GM18861 (cell line): ENCODE data around the gene SULT6B1.
"Not testable (repeated sequence)": the region's sequence is repeated elsewhere in the genome, so short reads cannot be mapped to it uniquely, and the experiment has no call there.

Source experiments
- ATAC-seq: cut with Tn5 transposase; IDR thresholded peaks from one replicate; pipeline ENCODE4 v1.9.1; 2021; ENCODE audit not compliant: unreplicated experiment

SULT6B1 gene

DNA sequence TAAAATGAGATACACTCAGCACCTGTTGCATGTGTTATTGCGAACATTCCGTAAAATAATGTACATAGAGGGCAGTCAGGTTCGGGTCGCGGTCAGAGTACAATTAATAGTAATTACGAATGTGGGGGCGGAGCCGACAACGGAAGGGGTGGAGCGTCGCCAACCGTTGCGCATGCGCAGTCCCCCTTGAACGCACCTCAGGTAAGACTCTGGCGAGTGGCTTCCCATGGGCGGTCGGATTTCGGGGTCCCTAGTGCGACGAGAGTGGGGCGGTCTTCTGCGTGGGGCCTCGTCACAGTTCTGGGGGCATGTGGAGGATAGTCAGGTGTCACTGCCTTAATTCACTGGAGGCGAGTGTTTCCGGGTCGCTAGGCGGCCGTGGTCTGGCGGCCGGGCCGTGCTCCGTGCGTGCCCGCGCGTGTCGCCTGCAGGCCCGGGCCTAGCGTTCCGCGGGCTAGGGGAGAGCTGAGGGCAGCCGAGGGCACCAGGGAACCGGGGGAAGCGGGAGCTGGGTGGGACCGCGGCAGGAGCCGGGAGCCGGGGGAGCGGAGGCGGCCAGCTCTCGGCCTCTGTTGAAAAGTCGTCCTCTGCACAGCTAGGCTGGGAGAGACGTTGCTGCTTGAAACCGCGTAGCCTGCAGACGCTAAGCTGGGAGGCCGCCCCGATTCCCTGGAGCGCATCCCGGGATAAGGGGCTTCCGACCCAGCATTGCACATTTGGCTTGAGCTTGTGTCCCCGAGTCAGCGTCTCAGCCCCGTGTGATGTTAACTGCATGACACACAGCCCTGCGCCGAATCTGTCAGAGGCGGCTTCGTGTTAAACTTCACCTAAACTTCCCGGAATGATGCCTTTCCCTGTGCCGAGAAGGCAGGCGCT is 8.1 kb upstream of the SULT6B1 start, which contains the start of gene CEBPZOS:
TSS of gene CEBPZOS (plus strand) at position 177 of the 876 bp plus-strand sequence. CDS start 3,209 bp downstream, outside the sequence.
- peak; percentile 55 for ATAC-seq

DNA sequence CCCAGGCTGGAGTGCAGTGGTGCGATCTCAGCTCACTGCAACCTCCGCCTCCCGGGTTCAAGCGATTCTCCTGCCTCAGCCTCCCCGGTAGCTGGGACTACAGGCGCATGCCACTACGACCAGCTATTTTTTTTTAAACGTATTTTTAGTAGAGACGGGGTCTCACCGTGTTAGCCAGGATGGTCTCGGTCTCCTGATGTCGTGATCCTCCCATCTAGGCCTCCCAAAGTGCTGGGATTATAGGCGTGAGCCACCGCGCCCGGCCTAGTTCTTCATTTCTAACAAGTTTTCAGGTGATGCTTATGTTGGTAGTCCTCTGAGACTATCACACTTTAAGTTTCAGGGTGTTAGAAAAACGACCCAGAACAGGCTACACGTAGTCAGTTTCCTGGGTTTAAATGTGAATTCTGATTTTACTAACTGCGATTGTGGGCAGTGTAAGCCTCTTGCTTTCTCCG is 7.4 kb upstream of the SULT6B1 start:
- ATAC-seq, result not testable (repeated sequence)

DNA sequence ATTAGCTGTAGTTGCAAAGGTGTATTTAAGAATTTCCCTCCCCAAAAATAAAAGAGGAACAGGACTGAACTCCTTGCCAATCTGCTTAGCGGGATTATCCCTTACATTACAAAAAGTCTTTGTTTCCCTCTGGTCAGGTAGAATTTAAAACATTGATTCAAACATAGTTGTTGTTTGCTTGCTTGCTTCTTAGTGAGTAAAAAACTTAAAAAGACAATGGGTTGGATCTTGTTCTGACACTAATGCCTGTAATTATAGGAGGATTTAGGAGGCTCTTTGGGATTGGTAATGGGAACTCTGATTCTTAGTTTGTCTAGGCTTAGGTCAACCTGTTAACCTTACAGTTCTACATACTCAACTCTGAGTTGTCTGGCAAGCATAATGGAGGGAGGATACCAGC is 4.1 kb upstream of the SULT6B1 start:
- no peak for ATAC-seq

DNA sequence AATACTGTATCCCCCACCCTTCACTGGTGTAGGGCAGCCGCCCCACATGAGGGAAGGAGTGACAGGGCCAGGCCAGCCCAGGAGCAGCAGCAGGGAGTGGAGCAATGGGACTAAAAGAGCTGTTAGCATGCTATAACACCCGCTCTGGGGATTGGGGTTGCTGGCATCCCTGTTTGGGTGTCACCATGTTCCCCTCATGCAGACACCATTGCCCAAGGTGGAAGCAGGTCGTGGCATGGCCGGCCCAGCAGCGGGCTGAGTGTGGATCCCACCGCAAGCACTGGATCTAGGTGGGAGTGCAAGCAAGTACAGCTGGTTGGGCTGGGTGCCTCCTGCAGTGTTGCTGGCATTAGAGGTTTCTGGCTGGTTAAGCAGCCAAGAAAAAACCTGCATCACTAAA is 3.3 kb upstream of the SULT6B1 start:
- ATAC-seq, result no peak

DNA sequence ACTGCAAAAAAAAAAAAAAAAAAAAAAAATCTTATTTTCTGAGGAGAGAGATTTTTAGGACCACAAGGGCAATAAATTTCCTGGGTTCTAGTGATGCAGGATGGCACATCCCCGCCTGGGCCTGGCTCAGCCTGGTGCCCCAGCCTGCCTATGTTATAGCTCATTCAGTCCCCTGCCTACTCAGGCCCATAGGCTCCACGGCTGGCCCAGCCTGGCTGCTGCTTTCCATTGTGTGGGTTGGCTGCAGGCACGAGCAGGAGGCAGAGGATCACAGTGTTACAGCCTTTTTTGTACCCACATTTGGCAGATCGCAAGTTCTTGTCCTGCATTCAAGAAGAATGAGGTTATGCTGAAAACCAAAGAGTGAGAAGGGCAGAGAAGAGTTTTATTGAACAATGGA is 2.8 kb upstream of the SULT6B1 start:
- no peak for ATAC-seq

DNA sequence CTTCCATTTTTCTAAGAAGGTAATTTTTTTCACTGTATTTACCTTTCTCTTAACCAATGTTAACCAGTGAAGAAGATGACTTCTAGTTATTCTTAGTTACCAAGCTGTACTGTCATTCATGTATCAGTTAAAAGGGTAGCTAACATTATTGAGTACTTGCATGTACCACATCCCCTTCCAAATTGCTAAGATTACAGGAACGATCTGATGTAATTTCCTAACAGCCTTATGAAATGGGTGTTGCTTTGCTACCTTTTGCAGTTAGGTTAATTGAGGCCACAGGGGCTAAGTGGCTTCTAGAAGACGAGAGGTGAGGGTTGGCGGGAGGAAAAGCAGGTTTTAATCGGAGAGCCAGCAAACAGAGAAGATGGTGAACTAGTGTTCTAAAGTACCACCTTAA is 1.8 kb upstream of the SULT6B1 start:
- no peak for ATAC-seq

DNA sequence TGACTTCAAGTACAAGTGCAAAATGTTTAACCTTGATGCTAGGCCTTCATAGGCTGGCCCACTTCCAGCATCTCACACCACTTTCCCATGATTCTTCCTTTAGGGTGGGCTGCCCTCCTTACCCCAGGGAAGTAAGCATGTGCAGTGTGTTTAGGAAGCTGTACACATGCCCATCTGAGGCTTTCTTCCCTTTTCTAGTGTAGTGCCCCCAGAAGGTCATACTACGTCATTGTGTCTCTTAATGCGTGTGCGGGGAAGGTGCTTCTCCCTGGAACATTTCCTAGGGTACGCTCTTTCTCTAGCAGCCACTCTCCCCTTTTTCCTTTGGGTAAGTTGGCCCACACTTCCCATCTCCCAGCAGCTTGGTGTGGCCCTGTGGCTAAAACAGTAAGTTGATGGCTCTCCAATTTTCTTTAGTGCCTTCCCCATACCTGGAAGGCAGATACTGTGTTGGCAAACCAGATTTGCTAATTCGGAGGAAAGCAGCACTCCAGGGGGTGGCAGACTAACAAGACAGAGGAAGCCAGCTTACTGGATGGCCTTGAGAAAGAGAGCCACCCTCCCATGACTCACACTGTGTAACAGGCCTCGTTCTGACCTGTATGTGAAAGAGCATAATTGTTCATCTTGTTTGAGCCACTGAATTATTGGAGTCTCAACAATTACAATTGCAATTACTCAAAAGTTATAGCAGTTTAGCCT is 1.1 kb upstream of the SULT6B1 start:
- no peak for ATAC-seq

DNA sequence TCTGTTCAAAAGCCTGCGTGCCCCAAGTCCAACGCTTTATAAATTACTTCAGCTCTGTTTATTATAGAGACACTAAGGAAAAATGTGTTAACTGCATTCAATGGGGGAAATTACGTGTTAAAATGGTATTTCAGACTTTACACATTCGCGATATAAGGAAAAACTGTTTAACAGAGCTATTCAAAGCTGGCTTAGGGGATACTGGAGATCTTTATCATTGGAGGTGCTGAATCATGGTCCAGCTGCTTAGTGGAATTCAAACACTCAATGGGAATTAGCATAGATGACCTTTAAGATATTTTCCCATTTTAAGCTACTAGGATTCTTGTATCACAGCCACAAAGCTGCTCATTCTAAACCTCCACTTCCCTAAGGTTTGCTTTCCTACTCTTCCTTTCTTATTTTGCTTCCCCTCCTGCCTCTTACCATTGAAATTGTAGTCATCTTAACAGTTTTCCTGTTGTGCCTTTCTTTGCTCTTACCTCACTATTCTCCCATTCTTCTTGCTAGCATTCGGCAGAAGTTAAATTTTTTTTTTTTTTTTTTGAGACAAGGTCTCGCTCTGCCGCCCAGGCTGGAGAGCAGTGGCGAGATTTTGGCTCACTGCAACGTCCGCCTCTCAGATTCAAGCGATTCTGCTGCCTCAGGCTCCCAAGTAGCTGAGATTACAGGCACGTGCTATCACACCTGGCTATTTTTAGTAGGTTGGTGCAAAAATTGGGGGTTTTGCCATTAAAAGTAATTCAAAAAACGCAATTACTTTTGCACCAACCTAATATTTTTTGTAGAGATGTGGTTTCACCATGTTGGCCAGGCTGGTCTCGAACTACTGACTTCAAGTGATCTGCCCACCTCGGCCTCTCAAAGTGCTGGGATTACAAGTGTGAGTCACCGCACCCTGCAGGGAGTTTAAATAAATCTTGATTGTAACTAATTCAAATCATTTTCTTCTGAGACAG is 6.5 kb downstream of the SULT6B1 start:
- no peak for ATAC-seq

DNA sequence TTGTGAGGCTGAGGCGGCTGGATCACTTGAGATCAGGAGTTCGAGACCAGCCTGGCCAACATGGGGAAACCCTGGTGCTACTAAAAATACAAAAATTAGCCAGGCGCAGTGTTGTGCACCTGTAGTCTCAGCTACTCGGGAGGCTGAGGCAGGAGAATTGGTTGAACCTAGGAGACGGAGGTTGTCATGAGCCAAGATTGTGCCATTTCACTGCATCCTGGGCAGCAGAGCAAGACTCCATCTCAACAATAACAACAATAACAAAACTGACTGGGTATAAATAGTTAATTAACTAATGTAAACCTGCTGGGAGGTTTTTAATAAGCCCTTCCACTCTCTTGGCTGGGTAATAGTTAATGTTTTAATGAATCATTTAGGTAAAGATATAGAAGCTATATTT is 7.8 kb downstream of the SULT6B1 start:
- no peak for ATAC-seq

DNA sequence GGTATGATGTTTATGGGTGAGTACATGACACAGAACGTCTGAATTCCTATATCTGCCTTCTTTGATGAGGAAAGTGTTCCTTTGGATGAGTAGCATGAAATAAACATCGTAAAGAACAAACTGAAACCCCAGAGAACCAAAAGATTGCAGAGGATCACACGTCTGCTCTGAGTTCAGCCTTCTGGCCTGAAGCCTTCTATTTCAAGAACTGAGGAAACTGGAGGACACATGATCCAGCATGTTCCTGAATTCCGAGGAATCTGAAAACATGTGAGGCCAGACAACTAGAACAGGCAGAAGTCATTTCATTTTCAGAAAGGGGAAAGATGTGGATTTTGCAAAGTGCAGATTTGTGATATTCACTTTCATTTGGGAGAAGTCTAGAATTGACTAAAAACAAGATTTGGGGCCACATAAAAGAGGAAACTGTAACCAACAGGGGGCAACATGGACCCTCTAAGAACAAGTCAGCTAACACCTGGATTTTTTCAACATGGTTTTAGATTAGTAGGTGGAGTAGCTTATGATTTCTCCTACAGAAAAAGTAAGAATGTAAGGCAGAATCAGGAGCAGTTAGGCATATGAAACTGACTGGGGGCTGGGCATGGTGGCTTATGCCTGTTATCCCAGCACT is 8.3 kb downstream of the SULT6B1 start:
- ATAC-seq, result no peak

DNA sequence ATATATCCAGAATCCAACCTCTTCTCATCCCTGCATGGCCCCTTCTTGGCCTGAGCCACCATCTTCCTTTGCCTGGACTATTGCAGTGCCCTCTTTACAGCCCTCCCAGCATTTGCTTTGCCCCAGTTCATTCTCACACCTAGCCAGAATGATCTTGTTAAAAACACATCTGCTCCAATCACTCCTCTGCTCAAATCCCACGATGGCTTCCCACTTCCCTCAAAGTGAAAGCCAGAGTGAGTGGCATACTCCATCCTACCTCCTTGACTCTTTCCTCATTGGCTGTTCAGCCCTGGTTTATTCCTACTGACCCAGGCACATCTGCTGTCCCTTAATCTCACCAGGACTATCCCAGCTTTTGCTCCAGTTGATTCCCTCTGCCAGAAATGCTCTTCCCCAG is 14.7 kb downstream of the SULT6B1 start:
- ATAC-seq, result no peak

DNA sequence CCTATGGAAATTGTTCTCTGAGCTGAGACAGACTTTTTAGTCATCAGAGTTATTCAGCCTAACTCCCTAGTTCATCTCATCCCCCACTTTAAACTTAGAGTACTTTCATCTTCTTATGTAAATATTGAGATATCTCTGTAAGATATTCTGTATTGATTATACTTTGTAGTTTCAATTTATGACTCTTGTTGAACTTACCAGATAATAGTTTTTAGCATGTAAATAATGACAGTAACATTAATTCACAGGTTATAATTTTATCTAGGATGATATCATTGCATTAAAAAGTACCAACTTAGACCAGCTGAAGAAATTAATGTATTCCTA is 16.9 kb downstream of the SULT6B1 start:
- ATAC-seq, result no peak

DNA sequence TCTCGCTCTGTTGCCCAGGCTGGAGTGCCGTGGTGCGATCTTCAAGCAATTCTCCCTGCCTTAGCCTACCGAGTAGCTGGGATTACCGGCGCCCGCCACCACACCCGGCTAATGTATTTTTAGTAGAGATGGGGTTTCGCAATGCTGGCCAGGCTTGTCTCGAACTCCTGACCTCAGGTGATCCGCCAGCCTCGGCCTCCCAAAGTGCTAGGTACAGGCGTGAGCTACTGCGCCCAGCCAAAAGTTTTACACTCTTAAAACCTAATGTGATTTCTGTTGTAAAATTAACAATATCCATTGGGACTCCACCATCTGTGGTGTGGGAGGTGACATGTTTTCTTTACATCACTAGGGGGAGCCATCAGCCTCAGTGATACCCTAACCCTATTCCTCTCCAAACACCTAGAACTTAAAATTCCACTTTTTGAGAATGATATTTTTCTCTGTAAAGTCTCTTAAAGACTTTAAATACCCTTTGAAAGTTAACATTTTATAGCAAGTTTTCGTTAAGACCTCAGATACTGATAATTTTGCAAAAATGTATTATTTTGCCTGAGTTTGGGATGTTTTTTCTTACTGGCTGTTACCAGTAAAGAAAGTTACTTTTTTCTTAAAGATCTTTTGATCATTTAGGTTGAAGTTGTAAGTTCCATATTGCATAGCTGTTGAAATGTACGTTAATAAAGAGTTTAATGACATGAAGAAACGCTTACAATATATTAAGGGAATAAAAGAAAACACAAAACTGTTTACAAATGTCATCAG is 20.1 kb downstream of the SULT6B1 start:
- peak; percentile 45 for ATAC-seq

DNA sequence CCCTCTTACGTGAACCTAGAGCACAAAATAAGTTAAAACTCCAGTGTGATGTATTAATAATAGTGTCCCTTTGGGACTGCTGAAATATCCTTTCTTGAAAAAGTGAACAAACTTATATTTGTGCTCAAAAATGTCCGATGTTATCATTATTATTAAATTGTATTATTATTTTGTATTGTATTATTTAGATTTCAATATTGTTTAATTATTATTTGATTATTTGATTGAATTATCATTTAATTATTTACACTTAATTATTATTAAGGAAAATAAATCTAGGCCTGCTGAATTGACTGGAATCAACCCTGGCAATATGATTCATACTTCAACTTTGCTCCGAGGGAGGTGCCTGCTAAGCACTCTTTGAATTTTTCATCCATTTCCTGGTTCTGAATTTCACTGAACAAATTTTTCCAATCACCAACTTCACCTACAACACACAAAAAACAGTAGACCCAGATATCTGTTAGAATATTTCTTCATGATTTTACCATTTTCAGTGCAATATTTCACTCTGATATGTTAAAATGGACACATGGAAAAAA is 20.8 kb downstream of the SULT6B1 start:
- no peak for ATAC-seq

DNA sequence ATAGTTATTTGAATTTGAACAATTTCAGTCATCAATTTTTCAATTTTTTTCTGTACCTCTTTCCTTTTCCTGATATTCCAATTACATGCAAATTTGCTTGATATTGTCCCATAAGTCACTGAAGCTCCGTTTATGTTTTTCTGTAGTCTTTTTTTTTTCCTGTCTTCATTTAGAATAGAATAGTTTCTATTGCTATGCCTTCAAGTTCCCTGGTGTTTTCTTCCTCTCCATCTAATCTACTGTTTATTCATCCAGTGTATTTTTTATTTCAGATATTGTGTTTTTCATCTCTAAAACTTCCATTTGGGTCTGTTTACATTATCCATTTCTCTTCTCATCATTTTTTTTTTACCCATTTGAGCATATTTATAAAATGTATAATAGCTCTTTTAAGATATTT is 23.7 kb downstream of the SULT6B1 start:
- no peak for ATAC-seq

DNA sequence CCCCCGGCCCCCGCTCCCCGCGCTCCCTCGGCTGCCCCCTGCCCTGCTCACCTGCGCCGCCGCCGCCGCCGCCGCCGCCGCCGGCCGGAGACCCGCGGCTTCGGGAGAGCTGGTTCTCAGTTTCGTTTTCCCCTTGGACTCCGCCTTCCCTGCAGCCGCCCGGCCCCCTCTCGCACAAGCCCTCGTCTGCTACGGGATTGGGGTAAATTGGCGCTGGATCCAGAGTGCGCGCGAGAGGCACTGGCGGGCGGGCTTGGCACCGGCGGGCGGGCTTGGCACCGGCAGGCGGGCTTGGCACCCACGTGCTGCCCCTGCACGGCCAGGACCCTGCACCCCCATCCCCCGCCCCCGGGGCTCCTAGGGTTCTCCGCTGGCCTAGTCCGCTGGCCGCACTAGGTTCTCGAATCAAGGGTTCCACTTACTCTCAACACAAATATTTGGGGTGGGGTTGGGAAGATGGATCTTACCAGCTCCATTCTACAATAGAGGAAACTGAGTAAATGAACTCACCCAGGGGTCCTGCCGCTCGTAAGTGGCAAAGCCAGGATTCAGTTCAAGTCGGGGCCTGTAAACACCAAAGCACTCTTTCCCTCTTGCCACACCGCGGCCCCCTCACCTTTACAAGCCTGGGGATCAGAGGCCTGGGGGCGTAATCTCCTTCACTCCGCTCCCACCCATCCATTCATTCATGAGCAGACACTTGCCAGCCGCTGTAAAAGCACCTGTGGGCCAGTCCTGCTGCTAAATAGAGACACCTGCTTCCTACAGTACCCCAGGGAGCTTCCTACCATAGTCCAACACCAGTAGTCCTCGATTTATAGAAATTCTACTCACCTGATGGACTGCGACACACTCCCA is 31.4 kb downstream of the SULT6B1 start, which contains the start of gene EIF2AK2:
TSS of gene EIF2AK2 (minus strand) at position 124 of the 858 bp plus-strand sequence. CDS start 9,174 bp downstream, outside the sequence.
- peak; percentile 80 for ATAC-seq

DNA sequence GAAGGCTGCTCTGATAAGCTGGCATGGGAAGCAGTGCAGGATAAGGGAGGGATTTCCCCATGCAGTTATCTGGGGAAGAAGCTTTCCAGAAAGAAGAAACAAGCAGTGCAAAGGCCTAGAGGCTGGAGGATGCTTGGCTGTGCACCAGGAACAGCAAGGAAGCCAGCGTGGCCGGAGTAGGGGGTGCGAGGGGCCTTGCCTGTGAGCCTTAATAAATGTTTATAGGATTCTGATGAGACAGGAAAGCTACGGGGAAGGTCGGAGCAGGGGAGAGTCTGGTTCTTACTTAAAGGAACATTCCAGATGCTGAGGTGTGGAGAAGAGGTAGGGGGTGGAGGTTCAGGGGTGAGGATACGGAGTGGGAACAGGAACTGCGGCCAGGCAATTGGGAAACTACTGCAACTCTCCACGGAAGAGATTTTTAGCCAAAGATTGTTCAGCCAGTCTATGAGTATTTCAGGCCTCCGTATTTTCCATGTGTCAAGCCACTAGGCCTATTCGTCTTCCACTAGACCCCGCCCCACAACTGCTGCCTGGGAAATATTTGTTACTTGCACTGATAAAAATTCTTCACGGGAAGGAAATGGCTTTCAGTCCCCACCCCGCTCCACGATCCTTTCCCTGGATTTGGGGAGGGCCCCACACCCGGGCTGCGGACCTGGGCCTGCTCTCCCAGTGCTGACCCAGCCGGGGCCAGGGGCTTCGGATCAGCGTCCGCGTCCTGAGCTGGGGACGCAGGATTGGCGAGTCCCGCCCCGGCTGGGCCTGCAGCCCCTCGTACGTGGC is 32.2 kb downstream of the SULT6B1 start:
- peak; percentile 4 for ATAC-seq

DNA sequence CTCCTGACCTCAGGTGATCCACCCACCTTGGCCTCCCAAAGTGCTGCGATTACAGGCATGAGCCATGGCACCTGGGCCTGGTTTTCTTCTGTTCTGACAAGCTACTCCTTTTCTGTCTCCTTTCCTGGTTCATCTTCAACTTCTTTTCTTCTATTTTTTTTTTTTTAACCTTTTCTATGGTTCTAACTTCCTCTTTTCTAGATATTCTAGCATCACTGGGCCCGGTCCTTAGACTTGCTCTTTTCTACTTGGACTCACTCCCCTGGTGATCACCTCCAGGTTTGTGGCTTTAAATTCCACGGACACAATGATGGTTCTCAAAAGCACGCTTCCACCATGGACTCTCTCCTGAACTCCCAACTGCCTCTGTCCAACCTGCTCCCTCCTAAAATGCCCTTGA is 33.7 kb downstream of the SULT6B1 start:
- no peak for ATAC-seq
